Measurements from ENCODE around the gene RNF227. TPM values are rescaled to one million over a fixed set of nuclear protein-coding genes. Genes with fewer than 3 reads are reported as not detected.

Gene RNF227
- total RNA-seq, 1 experiment from 2014 or later: 1.1 TPM

GRCh38 chr17:7910711-7911110, 5.4 kb downstream of the RNF227 start:
- H3K9me3 ChIP-seq (ENCODE audit: low read depth, low read length, poor library complexity, severe bottlenecking): no peaks in the 10 kb centered on the region
- no peak for DNase-seq (ENCODE audit: low spot score)
- H3K27ac ChIP-seq (ENCODE audit: low read depth, low read length, poor library complexity, severe bottlenecking): no peak overlapping the region
- ChIA-PET POLR2A (ENCODE audit: low non-redundant PET) (no interaction called here), CTCF (no interaction called here)
- H3K4me3 ChIP-seq (ENCODE audit: low read depth, low read length, poor library complexity, severe bottlenecking): no peak overlapping the region
- intact Hi-C loops (cut with micrococcal nuclease; ENCODE audit: unreplicated experiment): no loop called here
- H3K36me3 ChIP-seq (ENCODE audit: insufficient read depth, low read length, poor library complexity, severe bottlenecking): peaks cover 70% of the 10 kb centered on the region
- TF ChIP-seq CTCF (conservative IDR thresholded peaks at IDR 0.05; ENCODE audit: low read depth, low read length): no peak
- TF ChIP-seq EZH2 (IDR thresholded peaks at IDR 0.05; ENCODE audit: borderline replicate concordance, low read depth, low read length, poor library complexity, severe bottlenecking): no peak
- H3K27me3 ChIP-seq (replicated peaks; ENCODE audit: insufficient read depth, low read depth, low read length, poor library complexity): no peaks in the 10 kb centered on the region
- H3K4me1 ChIP-seq (ENCODE audit: insufficient read depth, low read length, poor library complexity, severe bottlenecking): peaks cover 11% of the 10 kb centered on the region
- no TSS peak for BruUV-seq (replicated peaks)

GRCh38 chr17:7910281-7910680, 5.8 kb downstream of the RNF227 start:
- no TSS peak for BruUV-seq (replicated peaks)
- ChIA-PET CTCF (no interaction called here), POLR2A (ENCODE audit: low non-redundant PET) (no interaction called here)
- no peak overlapping the region for H3K4me3 ChIP-seq (ENCODE audit: low read depth, low read length, poor library complexity, severe bottlenecking)
- no peak for DNase-seq (ENCODE audit: low spot score)
- H3K36me3 ChIP-seq (ENCODE audit: insufficient read depth, low read length, poor library complexity, severe bottlenecking): peaks cover 75% of the 10 kb centered on the region
- H3K27ac ChIP-seq (ENCODE audit: low read depth, low read length, poor library complexity, severe bottlenecking): no peak overlapping the region
- no peaks in the 10 kb centered on the region for H3K9me3 ChIP-seq (ENCODE audit: low read depth, low read length, poor library complexity, severe bottlenecking)
- H3K4me1 ChIP-seq (ENCODE audit: insufficient read depth, low read length, poor library complexity, severe bottlenecking): peaks cover 10% of the 10 kb centered on the region
- intact Hi-C loops (cut with micrococcal nuclease; ENCODE audit: unreplicated experiment): no loop called here
- TF ChIP-seq EZH2 (IDR thresholded peaks at IDR 0.05; ENCODE audit: borderline replicate concordance, low read depth, low read length, poor library complexity, severe bottlenecking) (no peak), CTCF (conservative IDR thresholded peaks at IDR 0.05; ENCODE audit: low read depth, low read length) (no peak)
- no peaks in the 10 kb centered on the region for H3K27me3 ChIP-seq (replicated peaks; ENCODE audit: insufficient read depth, low read depth, low read length, poor library complexity)

GRCh38 chr17:7909089-7909488, 7.0 kb downstream of the RNF227 start:
- BruUV-seq (replicated peaks): no TSS peak
- TF ChIP-seq CTCF (conservative IDR thresholded peaks at IDR 0.05; ENCODE audit: low read depth, low read length): no peak
- TF ChIP-seq EZH2 (IDR thresholded peaks at IDR 0.05; ENCODE audit: borderline replicate concordance, low read depth, low read length, poor library complexity, severe bottlenecking): no peak
- Histone ChIP-seq H3K4me1 (ENCODE audit: insufficient read depth, low read length, poor library complexity, severe bottlenecking) (no peaks in the 10 kb centered on the region), H3K36me3 (ENCODE audit: insufficient read depth, low read length, poor library complexity, severe bottlenecking) (peaks cover 86% of the 10 kb centered on the region), H3K27ac (ENCODE audit: low read depth, low read length, poor library complexity, severe bottlenecking) (no peak overlapping the region), H3K9me3 (ENCODE audit: low read depth, low read length, poor library complexity, severe bottlenecking) (no peaks in the 10 kb centered on the region), H3K4me3 (ENCODE audit: low read depth, low read length, poor library complexity, severe bottlenecking) (no peak overlapping the region), H3K27me3 (replicated peaks; ENCODE audit: insufficient read depth, low read depth, low read length, poor library complexity) (no peaks in the 10 kb centered on the region)
- intact Hi-C loops (cut with micrococcal nuclease; ENCODE audit: unreplicated experiment): no loop called here
- CTCF ChIA-PET: no interaction called here
- no peak for DNase-seq (ENCODE audit: low spot score)
- POLR2A ChIA-PET (ENCODE audit: low non-redundant PET): no interaction called here

Data from A673 (cell line).